Measurements from ENCODE around the gene KRTAP27-1. TPM values are rescaled to one million over a fixed set of nuclear protein-coding genes. Genes with fewer than 3 reads are reported as not detected.

Gene KRTAP27-1, protein sequence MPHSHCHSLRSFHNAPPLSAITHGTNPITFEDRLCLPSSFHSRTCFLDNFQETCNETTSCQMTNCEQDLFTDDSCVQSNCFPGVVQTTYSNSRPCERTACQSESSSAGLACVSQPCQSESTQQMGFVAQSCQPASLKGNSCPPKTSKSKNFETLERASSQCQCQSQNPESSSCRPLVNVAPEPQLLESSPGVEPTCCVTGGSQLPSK
- total RNA-seq (ENCODE audit: low replicate concordance), result not detected in 2 replicates

DNA sequence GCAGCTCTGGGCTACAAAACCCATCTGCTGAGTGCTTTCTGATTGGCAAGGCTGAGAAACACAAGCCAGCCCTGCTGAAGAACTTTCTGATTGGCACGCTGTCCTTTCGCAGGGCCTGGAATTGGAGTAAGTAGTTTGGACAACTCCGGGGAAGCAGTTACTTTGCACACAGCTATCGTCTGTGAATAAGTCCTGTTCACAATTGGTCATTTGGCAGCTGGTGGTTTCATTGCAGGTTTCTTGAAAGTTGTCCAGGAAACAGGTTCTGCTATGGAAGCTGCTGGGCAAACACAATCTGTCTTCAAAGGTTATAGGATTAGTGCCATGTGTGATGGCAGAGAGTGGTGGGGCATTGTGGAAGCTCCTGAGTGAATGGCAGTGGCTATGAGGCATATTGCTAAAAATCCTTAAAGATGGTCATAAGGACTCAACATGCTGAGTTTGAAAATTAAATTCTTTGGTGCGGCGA lies at the start of gene KRTAP27-1:
TSS of gene KRTAP27-1 (minus strand) at position 419 of the 469 bp plus-strand sequence. CDS start at position 393, 26 bp downstream.
- no peak for DNase-seq (ENCODE audit: low read depth)
- H3K4me3 ChIP-seq (ENCODE audit: low read depth, low read length), result no peak within 1 kb of the TSS
- TF ChIP-seq, protein P1, sequence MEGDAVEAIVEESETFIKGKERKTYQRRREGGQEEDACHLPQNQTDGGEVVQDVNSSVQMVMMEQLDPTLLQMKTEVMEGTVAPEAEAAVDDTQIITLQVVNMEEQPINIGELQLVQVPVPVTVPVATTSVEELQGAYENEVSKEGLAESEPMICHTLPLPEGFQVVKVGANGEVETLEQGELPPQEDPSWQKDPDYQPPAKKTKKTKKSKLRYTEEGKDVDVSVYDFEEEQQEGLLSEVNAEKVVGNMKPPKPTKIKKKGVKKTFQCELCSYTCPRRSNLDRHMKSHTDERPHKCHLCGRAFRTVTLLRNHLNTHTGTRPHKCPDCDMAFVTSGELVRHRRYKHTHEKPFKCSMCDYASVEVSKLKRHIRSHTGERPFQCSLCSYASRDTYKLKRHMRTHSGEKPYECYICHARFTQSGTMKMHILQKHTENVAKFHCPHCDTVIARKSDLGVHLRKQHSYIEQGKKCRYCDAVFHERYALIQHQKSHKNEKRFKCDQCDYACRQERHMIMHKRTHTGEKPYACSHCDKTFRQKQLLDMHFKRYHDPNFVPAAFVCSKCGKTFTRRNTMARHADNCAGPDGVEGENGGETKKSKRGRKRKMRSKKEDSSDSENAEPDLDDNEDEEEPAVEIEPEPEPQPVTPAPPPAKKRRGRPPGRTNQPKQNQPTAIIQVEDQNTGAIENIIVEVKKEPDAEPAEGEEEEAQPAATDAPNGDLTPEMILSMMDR (IDR thresholded peaks at IDR 0.05; ENCODE audit: insufficient read depth, low read length), result no peak

DNA sequence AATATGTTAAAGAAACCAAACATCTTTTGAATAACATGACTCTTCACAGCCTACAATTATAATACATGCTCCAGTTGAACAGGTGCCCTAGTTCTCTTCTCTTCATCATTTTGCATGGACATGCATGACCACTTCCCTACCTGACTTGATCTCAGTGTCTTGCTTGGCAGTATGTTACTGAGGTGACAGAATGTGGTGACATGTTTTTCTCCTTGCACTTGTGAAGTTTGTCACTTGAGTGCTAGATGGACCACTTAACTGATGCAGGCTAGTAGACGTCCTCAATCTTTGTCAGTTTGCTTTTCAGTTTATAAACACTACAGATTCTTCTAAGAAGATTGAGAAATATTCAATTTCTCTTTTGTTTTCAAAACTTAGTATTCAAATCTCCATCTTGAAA lies 44.7 kb upstream of the KRTAP27-1 start:
- DNase-seq (ENCODE audit: low read depth), result no peak
- TF ChIP-seq, protein P1 (IDR thresholded peaks at IDR 0.05; ENCODE audit: insufficient read depth, low read length), result no peak
- no peak overlapping the region for H3K4me3 ChIP-seq (ENCODE audit: low read depth, low read length)

DNA sequence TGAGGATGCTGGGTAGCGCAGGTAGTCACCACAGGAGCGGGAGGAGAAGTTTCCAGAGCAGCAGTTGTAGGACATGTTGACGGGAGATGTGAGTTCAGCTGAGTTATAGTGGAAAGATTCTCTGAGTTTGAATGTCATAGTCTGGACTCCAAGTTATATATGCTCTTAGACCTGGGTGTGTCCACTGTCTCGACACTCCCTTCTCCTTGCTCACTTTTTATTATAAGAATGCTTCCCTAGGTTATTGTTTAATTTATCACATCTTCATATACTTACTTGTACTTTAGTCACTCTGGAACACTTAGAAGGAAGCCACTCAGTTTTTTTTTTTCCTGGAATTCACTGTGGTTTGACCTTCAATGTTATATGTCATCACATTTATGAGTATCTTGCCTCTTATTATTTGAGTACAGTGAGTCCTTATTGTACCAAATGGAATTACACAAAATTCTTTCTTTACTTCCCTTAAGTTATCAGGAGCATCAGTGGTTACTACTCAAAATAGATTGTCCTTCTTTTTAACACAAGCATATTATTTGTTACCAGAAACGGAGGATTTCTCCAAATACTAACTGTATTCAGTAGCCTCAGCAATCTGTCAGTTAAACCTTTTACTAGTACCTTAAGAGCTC lies 34.8 kb upstream of the KRTAP27-1 start, which contains the start of gene KRTAP13-2:
TSS of gene KRTAP13-2 (minus strand) at position 133 of the 632 bp plus-strand sequence. CDS start at position 75, 58 bp downstream.
- no peak for DNase-seq (ENCODE audit: low read depth)
- TF ChIP-seq, protein P1 (IDR thresholded peaks at IDR 0.05; ENCODE audit: insufficient read depth, low read length), result no peak
- H3K4me3 ChIP-seq (ENCODE audit: low read depth, low read length), result no peak within 1 kb of the TSS

DNA sequence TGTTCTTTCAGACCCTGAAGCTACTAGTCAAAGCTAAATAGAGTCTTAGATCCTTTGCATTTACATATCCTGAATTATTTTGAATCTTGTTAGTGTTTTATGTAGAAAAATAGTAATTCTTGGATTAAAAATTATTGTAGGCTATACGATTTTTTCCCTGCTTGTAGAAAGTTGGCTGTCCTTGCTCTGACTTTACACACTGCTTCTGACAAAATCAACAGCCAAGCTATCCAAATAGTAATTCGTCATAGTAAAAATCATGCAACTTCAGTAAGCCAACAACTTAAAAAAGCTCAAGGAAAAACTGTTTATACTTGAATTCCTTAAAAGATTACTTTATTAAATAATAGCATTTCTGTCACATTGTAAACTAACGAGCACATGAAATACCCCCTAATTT lies 18.4 kb upstream of the KRTAP27-1 start:
- TF ChIP-seq, protein P1 (IDR thresholded peaks at IDR 0.05; ENCODE audit: insufficient read depth, low read length), result no peak
- no peak overlapping the region for H3K4me3 ChIP-seq (ENCODE audit: low read depth, low read length)

DNA sequence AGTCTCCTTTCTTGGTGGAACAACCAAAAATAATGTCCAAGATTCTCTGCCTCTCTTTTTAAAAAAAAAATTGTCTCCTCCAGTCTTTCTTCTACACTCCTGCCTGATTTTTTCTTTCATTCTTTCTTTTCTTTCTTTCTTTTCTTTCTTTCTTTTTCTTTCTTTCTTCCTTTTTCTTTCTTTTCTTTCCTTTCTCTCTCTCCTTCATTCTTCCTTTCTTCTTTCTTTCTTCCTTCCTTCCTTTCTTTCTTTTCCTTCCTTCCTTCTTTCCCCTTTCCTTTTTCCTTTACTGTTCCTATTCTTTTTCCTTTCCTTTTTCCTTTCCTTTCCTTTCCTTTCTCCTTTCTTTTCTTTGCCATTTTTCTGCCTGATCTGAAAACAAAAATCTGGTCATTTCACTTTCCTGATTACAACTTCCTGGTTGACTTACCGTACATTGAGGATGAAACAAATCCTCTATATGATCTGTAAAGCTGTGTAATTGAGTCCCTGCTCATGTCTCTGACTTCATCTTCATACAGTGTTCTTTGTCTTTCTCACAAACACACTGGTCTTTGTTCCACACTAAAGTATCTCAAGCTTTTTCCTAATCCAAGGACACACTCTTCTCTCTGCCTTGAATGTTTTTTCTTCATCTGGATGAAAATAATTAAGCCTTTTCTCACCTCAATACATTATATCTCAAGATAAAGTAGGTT lies 17.0 kb upstream of the KRTAP27-1 start:
- DNase-seq (ENCODE audit: low read depth), result no peak
- TF ChIP-seq, protein P1 (IDR thresholded peaks at IDR 0.05; ENCODE audit: insufficient read depth, low read length), result no peak
- H3K4me3 ChIP-seq (ENCODE audit: low read depth, low read length), result no peak overlapping the region

More for the DNA sequence above, 18.4 kb upstream of the KRTAP27-1 start:
- DNase-seq (ENCODE audit: low read depth), result no peak

DNA sequence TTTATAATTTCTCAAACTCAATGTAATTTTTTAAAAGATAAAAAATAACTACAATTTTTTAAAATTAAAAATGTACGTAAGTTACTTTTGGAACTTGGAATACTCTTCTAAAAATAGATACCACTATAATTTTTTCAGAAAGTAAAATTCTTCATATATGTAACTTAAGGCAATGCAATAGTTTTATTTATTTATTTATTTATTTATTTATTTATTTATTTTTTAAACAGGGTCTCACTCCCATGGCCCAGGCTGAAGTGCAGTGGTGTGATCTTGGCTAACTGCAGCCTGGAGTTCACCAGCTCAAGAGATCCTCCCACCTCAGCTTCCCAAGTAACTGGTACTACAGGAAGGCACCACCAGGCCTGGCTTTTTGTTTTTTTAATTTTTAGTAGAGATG lies 14.0 kb upstream of the KRTAP27-1 start:
- H3K4me3 ChIP-seq (ENCODE audit: low read depth, low read length), result no peak overlapping the region
- DNase-seq (ENCODE audit: low read depth), result no peak
- TF ChIP-seq, protein P1 (IDR thresholded peaks at IDR 0.05; ENCODE audit: insufficient read depth, low read length), result no peak

Measured in fibroblast of the aortic adventitia (primary cell).